GM12873 (cell line): ENCODE data around the gene DCAF8L2.

Experiments
- TF ChIP-seq, protein P1 (sequence below): IDR thresholded peaks from 2 replicates; pipeline ENCODE4 v1.5.1; 2012; ENCODE audit warnings: low read depth, mild to moderate bottlenecking, moderate library complexity, low read length, control low read depth; ENCODE audit not compliant: insufficient read depth; ENCODE audit errors: missing control alignments

Gene DCAF8L2

DNA sequence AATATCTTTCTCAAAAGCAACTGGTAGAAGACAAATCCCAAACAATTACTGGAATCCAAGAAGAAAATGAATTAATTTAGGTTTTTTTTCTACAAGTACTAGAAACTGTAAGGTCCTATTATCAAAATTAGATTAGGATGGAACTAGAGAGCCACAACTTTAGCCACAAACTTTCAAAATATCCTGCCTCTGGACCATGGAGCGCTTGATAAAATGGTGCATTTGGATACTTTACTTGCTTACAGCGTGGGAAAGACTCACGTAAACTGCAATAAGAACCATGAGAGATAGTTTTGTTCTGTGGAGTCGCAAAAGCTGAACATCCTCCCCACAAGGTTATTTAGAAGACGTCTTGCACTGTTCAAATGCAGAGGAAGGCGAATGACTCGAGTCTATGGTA, at the start of gene DCAF8L2:
DCAF8L2 (plus strand) TSS at position 301 of the 400 bp plus-strand sequence. CDS start 156,552 bp downstream, outside the sequence.
- TF ChIP-seq, protein P1, sequence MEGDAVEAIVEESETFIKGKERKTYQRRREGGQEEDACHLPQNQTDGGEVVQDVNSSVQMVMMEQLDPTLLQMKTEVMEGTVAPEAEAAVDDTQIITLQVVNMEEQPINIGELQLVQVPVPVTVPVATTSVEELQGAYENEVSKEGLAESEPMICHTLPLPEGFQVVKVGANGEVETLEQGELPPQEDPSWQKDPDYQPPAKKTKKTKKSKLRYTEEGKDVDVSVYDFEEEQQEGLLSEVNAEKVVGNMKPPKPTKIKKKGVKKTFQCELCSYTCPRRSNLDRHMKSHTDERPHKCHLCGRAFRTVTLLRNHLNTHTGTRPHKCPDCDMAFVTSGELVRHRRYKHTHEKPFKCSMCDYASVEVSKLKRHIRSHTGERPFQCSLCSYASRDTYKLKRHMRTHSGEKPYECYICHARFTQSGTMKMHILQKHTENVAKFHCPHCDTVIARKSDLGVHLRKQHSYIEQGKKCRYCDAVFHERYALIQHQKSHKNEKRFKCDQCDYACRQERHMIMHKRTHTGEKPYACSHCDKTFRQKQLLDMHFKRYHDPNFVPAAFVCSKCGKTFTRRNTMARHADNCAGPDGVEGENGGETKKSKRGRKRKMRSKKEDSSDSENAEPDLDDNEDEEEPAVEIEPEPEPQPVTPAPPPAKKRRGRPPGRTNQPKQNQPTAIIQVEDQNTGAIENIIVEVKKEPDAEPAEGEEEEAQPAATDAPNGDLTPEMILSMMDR, result no peak

DNA sequence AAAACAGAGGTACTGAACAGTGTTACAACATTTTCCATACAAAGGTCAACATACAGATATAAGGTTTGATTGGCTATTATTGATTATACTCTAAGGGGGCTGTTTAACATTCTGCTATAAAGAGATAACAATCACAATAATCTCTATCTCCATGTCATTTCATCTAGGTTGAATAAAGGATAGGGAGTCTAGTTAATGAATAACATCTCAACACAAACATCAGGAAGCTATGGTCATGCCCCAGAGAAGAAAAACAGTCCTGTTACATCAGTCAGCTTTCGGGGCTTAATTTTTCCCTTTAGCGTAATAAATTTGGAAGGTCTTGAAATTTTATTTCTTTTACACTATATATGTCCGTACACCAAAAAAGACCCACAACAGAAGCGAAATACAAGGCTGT, 41.5 kb upstream of the DCAF8L2 start:
- TF ChIP-seq, protein P1, result no peak

DNA sequence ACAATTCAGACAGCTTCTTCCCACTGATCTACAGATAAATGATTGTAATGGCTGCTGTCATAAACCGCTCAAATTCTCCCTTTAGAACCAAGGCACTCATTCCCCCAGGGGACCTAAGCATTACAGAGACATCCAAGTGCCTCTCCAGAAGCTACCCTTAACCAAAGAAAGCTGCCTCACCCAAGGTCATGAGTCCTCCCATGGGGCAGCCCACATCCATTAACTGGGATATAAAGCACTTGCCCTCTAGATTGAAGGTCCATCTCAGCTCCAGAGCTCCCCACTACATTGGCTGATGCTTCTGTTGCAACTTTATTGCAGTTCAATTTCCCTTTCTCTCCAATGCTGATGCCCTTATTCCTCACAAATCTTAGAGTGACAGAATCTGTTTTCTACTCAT, 40.5 kb upstream of the DCAF8L2 start:
- TF ChIP-seq, protein P1, result no peak

DNA sequence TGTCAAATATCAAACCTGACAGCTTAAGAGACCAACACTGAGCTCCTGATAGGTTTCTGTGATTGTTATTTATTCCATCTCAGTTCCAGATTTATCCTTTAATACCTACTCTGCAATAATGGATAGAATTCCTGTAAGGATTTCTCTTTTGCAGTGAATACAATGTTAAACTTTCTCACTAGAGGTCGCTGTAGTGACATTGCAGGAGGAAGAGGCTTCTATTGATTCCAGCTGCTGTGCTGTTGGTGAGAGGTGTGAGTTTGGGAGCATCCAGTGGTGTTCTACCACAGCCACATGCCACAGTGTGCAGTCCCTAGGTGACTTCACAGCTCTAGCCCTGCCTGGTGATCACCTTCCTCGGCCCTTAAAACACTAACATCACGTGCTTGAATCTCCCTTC, 34.6 kb upstream of the DCAF8L2 start:
- TF ChIP-seq, protein P1, result peak; percentile 45

DNA sequence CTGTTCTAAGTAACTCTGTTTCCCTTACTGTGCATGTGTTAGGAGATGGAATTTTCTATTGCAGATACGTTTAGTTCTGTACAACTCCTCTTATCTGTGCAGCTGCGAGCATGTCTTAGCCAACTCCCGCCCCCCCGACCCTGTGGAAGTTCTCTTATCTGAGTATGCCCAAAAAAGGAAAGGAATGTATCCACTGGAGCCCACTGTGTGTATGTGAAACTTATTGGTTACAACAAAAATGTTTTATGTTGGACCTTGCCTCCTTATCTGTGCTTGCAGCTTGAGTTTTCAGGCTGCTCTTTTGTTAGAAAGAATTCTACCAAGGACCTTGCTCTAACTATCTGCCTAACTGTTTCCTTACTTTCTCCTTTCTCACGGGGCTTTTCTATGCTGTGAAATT, 24.2 kb upstream of the DCAF8L2 start:
- TF ChIP-seq, protein P1, result no peak

DNA sequence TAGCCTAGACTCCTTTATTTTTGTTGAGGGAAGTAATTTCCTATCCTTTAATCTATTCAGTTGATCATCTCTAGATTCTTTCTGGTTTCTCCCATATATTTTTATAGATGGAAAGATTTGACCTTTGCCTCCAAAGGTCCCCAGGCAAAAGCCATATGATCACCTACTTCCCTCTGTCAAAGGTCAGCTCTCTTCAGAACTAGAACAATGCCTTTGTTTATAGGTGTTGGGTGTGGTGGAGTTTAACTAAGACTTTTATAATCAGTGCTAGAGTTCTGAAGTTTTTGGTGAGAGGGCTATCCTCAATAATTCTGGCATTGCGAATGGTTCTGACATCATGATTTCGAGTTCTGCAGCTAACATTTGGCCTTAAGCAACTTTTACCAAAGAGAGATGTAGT, 19.0 kb upstream of the DCAF8L2 start:
- TF ChIP-seq, protein P1, result no peak

DNA sequence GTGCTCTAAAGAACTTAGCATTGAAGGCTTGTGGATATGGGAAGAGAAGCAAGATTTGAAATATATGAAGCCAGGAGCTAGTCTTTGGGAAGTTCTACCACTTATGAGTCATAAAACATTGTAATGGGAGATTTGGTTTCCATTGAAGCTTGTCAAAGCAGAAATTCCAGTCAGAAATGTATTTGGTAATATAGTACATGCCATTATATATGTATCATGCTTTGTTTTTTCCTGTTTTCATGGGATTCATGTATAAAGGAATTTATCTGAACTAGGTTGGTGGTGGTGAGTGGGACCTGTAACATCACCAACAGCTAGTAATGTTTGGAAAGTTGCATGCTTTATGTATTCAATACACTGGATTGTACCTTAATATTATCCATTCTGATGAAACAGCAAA, 14.6 kb upstream of the DCAF8L2 start:
- TF ChIP-seq, protein P1, result no peak
